COR-L47 (cell line): ENCODE results near the gene PSMD8.
A peak's percentile ranks its signal among the peaks of the same experiment; 100 is the strongest.
"Not testable (repeated sequence)": the region's sequence is repeated elsewhere in the genome, so short reads cannot be mapped to it uniquely, and the experiment has no call there.

Experiments used
- DNase-seq: peaks from one replicate; lab custom pipeline; 2025; lab: John Stamatoyannopoulos, UW

Gene PSMD8

GRCh38 chr19:38374332-38375097 is at the start of gene PSMD8:
Gene PSMD8, plus strand, starts transcription at chr19:38374571. Its CDS starts 31 bp downstream, at chr19:38374602.
- DNase-seq: peak; percentile 99

GRCh38 chr19:38326591-38326990 is 47.8 kb upstream of the PSMD8 start:
- DNase-seq: no peak

GRCh38 chr19:38329651-38330050 is 44.7 kb upstream of the PSMD8 start:
- DNase-seq: no peak

- DNase-seq: no peak
These were observed 42.6 kb upstream of the PSMD8 start for GRCh38 chr19:38331728-38332127.

- DNase-seq: no peak
These were observed 41.1 kb upstream of the PSMD8 start for GRCh38 chr19:38333245-38333644.

DNA sequence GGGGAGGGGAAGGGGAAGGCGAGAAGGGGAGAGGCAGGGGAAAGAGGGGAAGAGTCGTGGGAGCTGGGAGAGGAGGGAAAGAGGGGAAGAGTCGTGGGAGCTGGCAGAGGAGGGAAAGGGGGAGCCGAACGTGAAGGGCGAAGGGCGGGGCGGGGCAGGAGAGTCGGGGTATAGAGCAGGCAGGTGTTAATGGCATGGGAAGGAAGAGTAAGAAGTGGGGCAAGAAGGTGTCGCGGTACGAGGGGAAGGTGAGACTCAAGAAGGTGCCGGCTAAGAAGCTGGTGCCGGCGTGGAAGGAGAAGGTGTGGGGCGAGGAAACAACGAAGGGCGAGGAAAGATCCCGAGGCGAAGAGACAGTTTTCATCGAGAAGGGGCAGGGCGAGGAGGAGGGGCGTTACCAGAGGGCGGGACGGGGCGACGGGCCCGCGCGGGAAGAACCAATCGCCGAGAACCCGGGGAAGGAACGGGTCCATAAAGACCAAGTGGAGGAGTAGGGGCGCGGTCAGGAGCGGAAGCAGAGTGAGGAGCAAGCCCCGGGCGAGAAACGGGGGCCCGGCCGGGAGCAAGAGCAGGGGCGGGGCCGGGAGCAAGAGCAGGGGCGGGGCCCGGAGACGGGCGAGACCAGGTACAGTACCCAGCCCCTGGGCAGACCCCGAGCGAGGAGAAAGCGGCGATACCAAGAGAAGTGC is 38.3 kb upstream of the PSMD8 start:
- DNase-seq: peak; percentile 93

- DNase-seq: peak; percentile 90
These were observed 37.6 kb upstream of the PSMD8 start for GRCh38 chr19:38336638-38337359.

- no peak for DNase-seq
These were observed 37.1 kb upstream of the PSMD8 start for GRCh38 chr19:38337360-38337653.

- DNase-seq: not testable (repeated sequence)
These were observed 35.4 kb upstream of the PSMD8 start for GRCh38 chr19:38339011-38339410.

- DNase-seq: no peak
These were observed 33.4 kb upstream of the PSMD8 start for GRCh38 chr19:38340927-38341326.

GRCh38 chr19:38346837-38347236 is 27.5 kb upstream of the PSMD8 start:
- DNase-seq: no peak

DNA sequence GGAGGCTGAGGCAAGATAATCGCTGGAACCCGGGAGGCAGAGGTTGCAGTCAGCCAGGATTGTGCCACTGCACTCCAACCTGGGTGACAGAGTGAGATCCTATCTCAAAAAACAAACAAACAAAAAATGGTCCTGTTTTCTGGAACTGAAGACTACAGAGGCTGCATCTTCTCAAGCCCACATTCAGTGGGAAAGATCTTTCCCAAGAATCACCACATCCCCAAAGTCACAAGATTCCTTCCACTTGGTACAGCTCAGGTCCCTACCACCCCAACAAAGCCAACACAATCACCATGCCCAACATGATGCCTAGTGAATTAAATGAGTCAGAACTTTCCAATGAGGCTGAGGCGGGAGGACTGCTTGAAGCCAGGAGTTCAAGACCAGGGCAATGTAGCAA is 23.5 kb upstream of the PSMD8 start:
- no peak for DNase-seq

- no peak for DNase-seq
These were observed 22.4 kb upstream of the PSMD8 start for GRCh38 chr19:38351865-38352395.

- no peak for DNase-seq
These were observed 21.8 kb upstream of the PSMD8 start for GRCh38 chr19:38352611-38353010.

DNA sequence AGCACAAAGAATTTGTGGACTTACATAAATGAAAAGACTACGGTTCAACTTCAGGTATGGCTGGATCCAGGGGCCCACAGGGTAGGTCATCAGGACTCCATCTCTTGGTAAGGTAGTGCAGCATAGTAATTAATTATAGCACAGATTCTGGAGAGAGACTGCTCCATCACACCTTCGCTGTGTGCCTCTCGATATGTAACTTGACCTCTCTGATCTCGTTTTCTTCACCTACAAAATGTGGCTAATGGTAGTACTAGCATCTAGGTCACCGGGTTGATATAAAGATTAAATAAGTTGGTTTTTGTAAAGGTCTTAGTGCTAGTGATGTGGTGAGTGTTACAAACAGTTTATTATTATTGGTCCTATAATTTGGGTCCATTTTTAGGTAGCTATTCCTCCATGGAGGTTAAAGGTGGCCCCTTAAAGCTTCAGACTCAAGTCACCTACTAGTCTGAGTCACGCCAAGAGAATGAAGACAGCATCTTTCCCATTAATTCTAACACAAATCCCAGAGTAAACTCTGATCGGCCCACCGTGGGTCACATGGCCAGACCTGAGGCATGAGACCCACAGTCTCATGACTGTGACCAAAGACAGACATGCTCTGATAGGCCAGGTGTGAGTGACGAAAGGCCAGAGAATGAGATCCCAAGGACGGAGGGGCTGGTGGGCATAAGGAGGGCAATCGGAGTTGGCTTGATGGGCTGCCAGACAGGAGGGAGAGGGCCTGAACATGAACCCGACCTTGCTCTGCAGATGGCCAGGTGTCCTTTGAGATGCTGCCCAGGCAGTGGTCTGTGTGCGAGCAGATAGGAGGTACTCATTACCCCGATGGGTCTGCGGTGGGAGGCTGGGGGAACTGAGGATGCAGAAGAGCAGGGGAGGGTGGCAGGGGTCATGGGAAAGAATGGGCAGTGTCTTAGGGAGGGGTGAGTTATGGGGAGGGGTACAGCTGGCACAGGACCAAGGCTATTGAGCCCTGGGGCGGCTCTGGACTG is 18.3 kb upstream of the PSMD8 start:
- no peak for DNase-seq

GRCh38 chr19:38358071-38358470 is 16.3 kb upstream of the PSMD8 start:
- no peak for DNase-seq

GRCh38 chr19:38359242-38360021 is 14.9 kb upstream of the PSMD8 start:
- DNase-seq: no peak

GRCh38 chr19:38360351-38360750 is 14.0 kb upstream of the PSMD8 start:
- DNase-seq: no peak

GRCh38 chr19:38360839-38361631 is 13.3 kb upstream of the PSMD8 start:
- no peak for DNase-seq

DNA sequence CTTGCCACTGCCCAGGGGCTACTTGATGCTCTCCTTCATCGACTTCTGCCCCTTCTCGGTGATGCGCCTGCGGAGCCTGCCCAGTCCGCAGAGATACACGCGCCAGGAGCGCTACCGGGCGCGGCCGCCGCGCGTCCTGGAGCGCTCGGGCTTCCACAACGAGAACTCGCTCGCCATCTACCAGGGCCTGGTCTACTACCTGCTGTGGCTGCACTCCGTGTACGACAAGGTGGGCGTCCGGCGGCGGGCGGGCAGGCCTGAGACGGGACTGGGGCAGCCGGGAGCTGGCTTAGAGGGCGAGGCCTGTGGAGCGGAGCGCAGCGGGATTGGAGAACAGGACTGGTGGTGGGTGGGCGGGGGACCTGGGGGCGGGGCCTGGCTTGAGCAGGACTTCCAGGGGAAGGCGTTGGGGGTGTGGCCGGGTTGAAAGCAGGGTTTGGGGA is 12.7 kb upstream of the PSMD8 start:
- DNase-seq: peak; percentile 71
